Mammary epithelial cell (primary cell): ENCODE data around the gene MACROH2A1.

ENCODE experiments used
- CTCF ChIP-seq, 2 donors: IDR thresholded peaks in 1 of 2; conservative IDR thresholded peaks in 1 of 2; 2 replicates each; pipeline ENCODE4 v1.5.1; 2011 to 2012; ENCODE audit warnings: inconsistent platforms in 2 of 2, low read length in 2 of 2, mild to moderate bottlenecking in 2 of 2, control low read depth in 1 of 2, low read depth in 1 of 2; ENCODE audit not compliant: insufficient read depth in 1 of 2; ENCODE audit errors: extremely low read depth in 1 of 2
- EZH2 ChIP-seq: IDR thresholded peaks from 2 replicates; pipeline ENCODE4 v1.6.1; 2012; ENCODE audit warnings: low read length, inconsistent platforms, borderline replicate concordance

- TF ChIP-seq CTCF (conservative IDR thresholded peaks at IDR 0.05 in 1 of 2, IDR thresholded peaks at IDR 0.05 in 1 of 2; ENCODE audit: extremely low read depth in 1 of 2, insufficient read depth in 1 of 2, low read depth in 1 of 2, low read length in 2 of 2) = no peak
- no peak for TF ChIP-seq EZH2
Measured at GRCh38 chr5:135320718-135321484, 78.1 kb downstream of the MACROH2A1 start.
